T-helper 1 cell treated with Interleukin-12 subunit alpha and Interleukin-12 subunit beta and Interleukin-4 antibody, amounts not matched to agents 30 ng/mL and 1 ng/mL, for 36 hours (primary cell): ENCODE data around the gene PITPNM2. TPM values are rescaled to one million over a fixed set of nuclear protein-coding genes. Genes with fewer than 3 reads are reported as not detected.

ENCODE experiments used
- total RNA-seq: library from RNA; stranded (reverse); gene quantifications from 2 replicates; pipeline ENCODE4 v1.2.3, GENCODE V29; 2022

Gene PITPNM2
- total RNA-seq, 1 donor from 2014 or later, result 19.1 TPM

Other genes with a start within 250 kb of the PITPNM2 start
- 4.9 and 7.1 TPM in 2 replicates for gene ABCB9, start 184.6 kb downstream of the PITPNM2 start, total RNA-seq
- gene OGFOD2, start 175.8 kb downstream of the PITPNM2 start, total RNA-seq, result 22.3 and 24.3 TPM in 2 replicates
- gene ARL6IP4, start 170.4 kb downstream of the PITPNM2 start, total RNA-seq, result 150 and 160 TPM in 2 replicates
- gene MPHOSPH9, start 82.1 kb upstream of the PITPNM2 start, total RNA-seq, result 94.0 and 94.5 TPM in 2 replicates
- gene MTRFR, start 82.3 kb upstream of the PITPNM2 start, total RNA-seq, result 29.5 and 33.4 TPM in 2 replicates
- 41.8 and 42.8 TPM in 2 replicates for gene CDK2AP1, start 120.8 kb upstream of the PITPNM2 start, total RNA-seq
- 44.1 and 44.9 TPM in 2 replicates for gene SBNO1, start 213.8 kb upstream of the PITPNM2 start, total RNA-seq
- 56.1 and 59.7 TPM in 2 replicates for gene KMT5A, start 233.0 kb upstream of the PITPNM2 start, total RNA-seq